Stomach smooth muscle (tissue), 2 donors: ENCODE results near the gene ACYP1.

ENCODE experiments used
- H3K27ac ChIP-seq: one replicate; pipeline ENCODE4 v1.7.0; 2013; ENCODE audit warnings: mild to moderate bottlenecking, low read length, inconsistent platforms
- H3K27me3 ChIP-seq, 2 donors: one replicate each; pipeline ENCODE4 v1.7.0; 2013; ENCODE audit warnings: low read length in 2 of 2; ENCODE audit not compliant: insufficient read depth in 2 of 2, control insufficient read depth in 1 of 2
- H3K36me3 ChIP-seq, 2 donors: one replicate each; pipeline ENCODE4 v1.7.0; 2013; ENCODE audit warnings: low read length in 2 of 2; ENCODE audit not compliant: control insufficient read depth in 2 of 2, insufficient read depth in 2 of 2
- H3K4me1 ChIP-seq: one replicate; pipeline ENCODE4 v1.7.0; 2013; ENCODE audit warnings: low read length; ENCODE audit not compliant: control insufficient read depth, insufficient read depth
- H3K4me3 ChIP-seq, 2 donors: one replicate each; pipeline ENCODE4 v1.7.0; 2013; ENCODE audit warnings: low read length in 2 of 2
- H3K9ac ChIP-seq, 2 donors: one replicate each; pipeline ENCODE4 v1.7.0; 2013; ENCODE audit warnings: low read length in 2 of 2, mild to moderate bottlenecking in 1 of 2
- H3K9me3 ChIP-seq, 2 donors: one replicate each; pipeline ENCODE4 v1.7.0; 2013; ENCODE audit warnings: low read length in 2 of 2; ENCODE audit not compliant: control insufficient read depth in 2 of 2
- donor health status: healthy.
- donor health status: Pancreatic carcinoma.

The ACYP1 gene

GRCh38 chr14:75053396-75054291, 10.2 kb downstream of the ACYP1 start:
- no peaks in the 10 kb centered on the region for H3K27me3 ChIP-seq
- H3K9ac ChIP-seq: no peak overlapping the region
- H3K9me3 ChIP-seq: no peaks in the 10 kb centered on the region
- no peak overlapping the region for H3K27ac ChIP-seq
- peaks cover 3% of the 10 kb centered on the region for H3K4me1 ChIP-seq
- peaks cover 0 to 6% of the 10 kb centered on the region in 2 donors for H3K36me3 ChIP-seq
- no peak overlapping the region for H3K4me3 ChIP-seq

- H3K27ac ChIP-seq: peak overlapping the region; percentile 74
- H3K9me3 ChIP-seq: no peaks in the 10 kb centered on the region
- peaks cover 3% of the 10 kb centered on the region for H3K4me1 ChIP-seq
- H3K36me3 ChIP-seq: peaks cover 0 to 6% of the 10 kb centered on the region in 2 donors
- H3K9ac ChIP-seq: peak overlapping the region; percentile 84 to 88
- H3K4me3 ChIP-seq: peak overlapping the region; percentile 54 to 79
- no peaks in the 10 kb centered on the region for H3K27me3 ChIP-seq
Measured at GRCh38 chr14:75051556-75051899, 12.3 kb downstream of the ACYP1 start.

GRCh38 chr14:75050852-75051555, 12.8 kb downstream of the ACYP1 start, which contains the start of gene MLH3:
Gene MLH3 (minus strand): TSS chr14:75051467. CDS start chr14:75049655, 1,812 bp downstream.
- no peaks in the 10 kb centered on the region for H3K9me3 ChIP-seq
- no peaks in the 10 kb centered on the region for H3K27me3 ChIP-seq
- H3K9ac ChIP-seq: peak within 1 kb of the TSS; percentile 84 to 88
- H3K36me3 ChIP-seq: peaks cover 0 to 6% of the 10 kb centered on the region in 2 donors
- H3K4me1 ChIP-seq: peaks cover 3% of the 10 kb centered on the region
- H3K4me3 ChIP-seq: peak within 1 kb of the TSS; percentile 54 to 79
- peak within 1 kb of the TSS; percentile 74 for H3K27ac ChIP-seq

GRCh38 chr14:75049731-75050201, 14.1 kb downstream of the ACYP1 start:
- Histone ChIP-seq H3K9ac (no peak overlapping the region), H3K27ac (no peak overlapping the region), H3K36me3 (peaks cover 0 to 6% of the 10 kb centered on the region in 2 donors), H3K27me3 (no peaks in the 10 kb centered on the region), H3K9me3 (no peaks in the 10 kb centered on the region), H3K4me3 (peak overlapping the region in 1 of 2 donors; percentile 79), H3K4me1 (peaks cover 3% of the 10 kb centered on the region)

GRCh38 chr14:75049136-75049535, 14.7 kb downstream of the ACYP1 start:
- Histone ChIP-seq H3K36me3 (peaks cover 0 to 6% of the 10 kb centered on the region in 2 donors), H3K9ac (no peak overlapping the region), H3K27ac (no peak overlapping the region), H3K4me3 (peak overlapping the region in 1 of 2 donors; percentile 17), H3K4me1 (peaks cover 3% of the 10 kb centered on the region), H3K9me3 (no peaks in the 10 kb centered on the region), H3K27me3 (no peaks in the 10 kb centered on the region)

GRCh38 chr14:75048101-75048500, 15.7 kb downstream of the ACYP1 start:
- Histone ChIP-seq H3K4me3 (no peak overlapping the region), H3K27me3 (no peaks in the 10 kb centered on the region), H3K9me3 (no peaks in the 10 kb centered on the region), H3K9ac (no peak overlapping the region), H3K36me3 (peaks cover 0 to 6% of the 10 kb centered on the region in 2 donors), H3K27ac (no peak overlapping the region), H3K4me1 (peaks cover 3% of the 10 kb centered on the region)

GRCh38 chr14:75047506-75047905, 16.3 kb downstream of the ACYP1 start:
- no peak overlapping the region for H3K9ac ChIP-seq
- no peaks in the 10 kb centered on the region for H3K27me3 ChIP-seq
- H3K4me3 ChIP-seq: no peak overlapping the region
- peaks cover 0 to 6% of the 10 kb centered on the region in 2 donors for H3K36me3 ChIP-seq
- peaks cover 3% of the 10 kb centered on the region for H3K4me1 ChIP-seq
- no peak overlapping the region for H3K27ac ChIP-seq
- no peaks in the 10 kb centered on the region for H3K9me3 ChIP-seq

- Histone ChIP-seq H3K9me3 (no peaks in the 10 kb centered on the region), H3K27me3 (no peaks in the 10 kb centered on the region), H3K27ac (no peak overlapping the region), H3K4me1 (peaks cover 3% of the 10 kb centered on the region), H3K36me3 (peaks cover 0 to 6% of the 10 kb centered on the region in 2 donors), H3K4me3 (no peak overlapping the region), H3K9ac (no peak overlapping the region)
Measured at GRCh38 chr14:75046899-75047298, 16.9 kb downstream of the ACYP1 start.

GRCh38 chr14:75046275-75046674, 17.5 kb downstream of the ACYP1 start:
- peaks cover 3% of the 10 kb centered on the region for H3K4me1 ChIP-seq
- H3K27ac ChIP-seq: no peak overlapping the region
- H3K27me3 ChIP-seq: no peaks in the 10 kb centered on the region
- peaks cover 3 to 9% of the 10 kb centered on the region in 2 donors for H3K36me3 ChIP-seq
- H3K9me3 ChIP-seq: no peaks in the 10 kb centered on the region
- no peak overlapping the region for H3K4me3 ChIP-seq
- H3K9ac ChIP-seq: no peak overlapping the region

GRCh38 chr14:75044752-75045151, 19.1 kb downstream of the ACYP1 start:
- Histone ChIP-seq H3K36me3 (peaks cover 3 to 13% of the 10 kb centered on the region in 2 donors), H3K27ac (no peak overlapping the region), H3K4me3 (no peak overlapping the region), H3K27me3 (no peaks in the 10 kb centered on the region), H3K4me1 (no peaks in the 10 kb centered on the region), H3K9ac (no peak overlapping the region), H3K9me3 (no peaks in the 10 kb centered on the region)
